ENCODE measurements around the gene HMX2.

GRCh38 chr10:123150271-123150985 lies 2.5 kb downstream of the HMX2 start:
- TF ChIP-seq, protein P1, sequence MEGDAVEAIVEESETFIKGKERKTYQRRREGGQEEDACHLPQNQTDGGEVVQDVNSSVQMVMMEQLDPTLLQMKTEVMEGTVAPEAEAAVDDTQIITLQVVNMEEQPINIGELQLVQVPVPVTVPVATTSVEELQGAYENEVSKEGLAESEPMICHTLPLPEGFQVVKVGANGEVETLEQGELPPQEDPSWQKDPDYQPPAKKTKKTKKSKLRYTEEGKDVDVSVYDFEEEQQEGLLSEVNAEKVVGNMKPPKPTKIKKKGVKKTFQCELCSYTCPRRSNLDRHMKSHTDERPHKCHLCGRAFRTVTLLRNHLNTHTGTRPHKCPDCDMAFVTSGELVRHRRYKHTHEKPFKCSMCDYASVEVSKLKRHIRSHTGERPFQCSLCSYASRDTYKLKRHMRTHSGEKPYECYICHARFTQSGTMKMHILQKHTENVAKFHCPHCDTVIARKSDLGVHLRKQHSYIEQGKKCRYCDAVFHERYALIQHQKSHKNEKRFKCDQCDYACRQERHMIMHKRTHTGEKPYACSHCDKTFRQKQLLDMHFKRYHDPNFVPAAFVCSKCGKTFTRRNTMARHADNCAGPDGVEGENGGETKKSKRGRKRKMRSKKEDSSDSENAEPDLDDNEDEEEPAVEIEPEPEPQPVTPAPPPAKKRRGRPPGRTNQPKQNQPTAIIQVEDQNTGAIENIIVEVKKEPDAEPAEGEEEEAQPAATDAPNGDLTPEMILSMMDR (IDR thresholded peaks at IDR 0.05; ENCODE audit: low read length), result no peak
- TF ChIP-seq EZH2 (IDR thresholded peaks at IDR 0.05; ENCODE audit: borderline replicate concordance, low read length), result no peak
